Measurements from ENCODE around the gene ATXN7L1. TPM values are rescaled to one million over a fixed set of nuclear protein-coding genes. Genes with fewer than 3 reads are reported as not detected.
A peak's percentile ranks its signal among the peaks of the same experiment; 100 is the strongest.

ATXN7L1 gene
- total RNA-seq, 1 donor from 2014 or later = 2.4 TPM

DNA sequence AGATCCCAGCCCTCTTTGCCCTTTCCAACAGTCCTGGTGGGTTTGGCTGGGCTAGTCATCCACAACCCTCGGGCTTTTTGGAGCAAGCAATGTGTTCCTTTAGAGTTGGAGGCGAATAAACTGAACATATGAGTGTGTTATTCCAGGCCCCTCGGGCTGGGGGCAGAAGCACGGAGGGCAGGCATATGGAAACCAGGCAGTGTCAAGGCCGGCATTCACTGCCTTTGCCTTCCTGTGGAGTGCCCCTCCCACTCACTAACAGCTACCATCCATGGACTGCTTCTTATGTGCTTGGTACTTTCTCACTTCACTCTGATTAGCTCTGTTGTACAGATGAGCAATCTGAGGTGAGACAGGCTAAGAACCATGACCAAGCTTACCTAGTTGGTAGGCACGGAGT is 241.2 kb downstream of the ATXN7L1 start:
- TF ChIP-seq, protein P1, sequence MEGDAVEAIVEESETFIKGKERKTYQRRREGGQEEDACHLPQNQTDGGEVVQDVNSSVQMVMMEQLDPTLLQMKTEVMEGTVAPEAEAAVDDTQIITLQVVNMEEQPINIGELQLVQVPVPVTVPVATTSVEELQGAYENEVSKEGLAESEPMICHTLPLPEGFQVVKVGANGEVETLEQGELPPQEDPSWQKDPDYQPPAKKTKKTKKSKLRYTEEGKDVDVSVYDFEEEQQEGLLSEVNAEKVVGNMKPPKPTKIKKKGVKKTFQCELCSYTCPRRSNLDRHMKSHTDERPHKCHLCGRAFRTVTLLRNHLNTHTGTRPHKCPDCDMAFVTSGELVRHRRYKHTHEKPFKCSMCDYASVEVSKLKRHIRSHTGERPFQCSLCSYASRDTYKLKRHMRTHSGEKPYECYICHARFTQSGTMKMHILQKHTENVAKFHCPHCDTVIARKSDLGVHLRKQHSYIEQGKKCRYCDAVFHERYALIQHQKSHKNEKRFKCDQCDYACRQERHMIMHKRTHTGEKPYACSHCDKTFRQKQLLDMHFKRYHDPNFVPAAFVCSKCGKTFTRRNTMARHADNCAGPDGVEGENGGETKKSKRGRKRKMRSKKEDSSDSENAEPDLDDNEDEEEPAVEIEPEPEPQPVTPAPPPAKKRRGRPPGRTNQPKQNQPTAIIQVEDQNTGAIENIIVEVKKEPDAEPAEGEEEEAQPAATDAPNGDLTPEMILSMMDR (IDR thresholded peaks at IDR 0.05; ENCODE audit: insufficient read depth, low read length, severe bottlenecking) = no peak
- Histone ChIP-seq H3K36me3 (ENCODE audit: control insufficient read depth, insufficient read depth, low read length) (peaks cover 2% of the 10 kb centered on the region), H3K4me3 (ENCODE audit: low read depth, low read length) (no peak overlapping the region), H3K27me3 (ENCODE audit: control insufficient read depth, insufficient read depth, low read length) (no peaks in the 10 kb centered on the region)
- no peak for FAIRE-seq
- DNase-seq (ENCODE audit: low read depth) = no peak

DNA sequence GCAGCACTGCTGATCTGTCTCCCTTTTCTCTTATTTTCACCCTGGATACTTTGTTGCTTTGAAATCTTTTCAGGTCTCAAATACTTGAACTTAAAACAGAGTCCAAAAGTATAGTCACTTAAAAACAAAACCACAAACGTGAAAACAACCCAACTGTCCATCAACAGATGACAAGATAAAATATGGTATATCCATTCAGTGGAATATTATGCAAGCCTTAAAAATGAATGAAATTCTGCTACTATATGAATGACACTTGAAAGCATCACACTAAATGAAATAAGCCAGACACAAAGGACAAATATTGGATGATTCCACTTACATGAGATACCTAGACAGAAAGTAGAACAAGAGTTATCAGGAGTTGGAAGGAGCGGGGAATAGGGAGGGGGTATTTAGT is 250.4 kb downstream of the ATXN7L1 start:
- H3K36me3 ChIP-seq (ENCODE audit: control insufficient read depth, insufficient read depth, low read length) = peaks cover 2% of the 10 kb centered on the region
- H3K27me3 ChIP-seq (ENCODE audit: control insufficient read depth, insufficient read depth, low read length) = no peaks in the 10 kb centered on the region
- DNase-seq (ENCODE audit: low read depth) (no peak), FAIRE-seq (no peak)
- TF ChIP-seq, protein P1 (IDR thresholded peaks at IDR 0.05; ENCODE audit: insufficient read depth, low read length, severe bottlenecking) = no peak
- no peak overlapping the region for H3K4me3 ChIP-seq (ENCODE audit: low read depth, low read length)

DNA sequence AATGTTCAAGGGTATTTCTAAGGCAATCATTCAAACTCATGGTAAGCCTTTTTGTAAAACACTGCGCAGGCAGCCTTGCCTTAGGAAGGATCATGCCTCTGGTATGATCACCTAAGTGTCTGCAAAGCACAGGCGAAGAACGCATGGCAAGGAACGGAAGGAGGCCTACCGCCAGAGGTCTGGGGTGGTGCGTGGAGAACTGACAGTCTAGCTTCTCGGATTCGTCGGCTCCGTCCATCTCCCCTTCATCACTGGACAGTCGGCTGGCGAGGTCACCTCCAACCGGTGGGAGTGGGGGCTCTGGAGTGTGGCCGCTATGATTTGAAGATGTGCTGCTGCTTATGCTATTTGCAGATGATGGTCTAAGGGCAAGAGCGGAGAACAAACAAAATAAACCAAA is 252.5 kb downstream of the ATXN7L1 start:
- DNase-seq (ENCODE audit: low read depth) (no peak), FAIRE-seq (no peak)
- peaks cover 2% of the 10 kb centered on the region for H3K36me3 ChIP-seq (ENCODE audit: control insufficient read depth, insufficient read depth, low read length)
- TF ChIP-seq, protein P1 (IDR thresholded peaks at IDR 0.05; ENCODE audit: insufficient read depth, low read length, severe bottlenecking) = no peak
- H3K4me3 ChIP-seq (ENCODE audit: low read depth, low read length) = no peak overlapping the region
- no peaks in the 10 kb centered on the region for H3K27me3 ChIP-seq (ENCODE audit: control insufficient read depth, insufficient read depth, low read length)

DNA sequence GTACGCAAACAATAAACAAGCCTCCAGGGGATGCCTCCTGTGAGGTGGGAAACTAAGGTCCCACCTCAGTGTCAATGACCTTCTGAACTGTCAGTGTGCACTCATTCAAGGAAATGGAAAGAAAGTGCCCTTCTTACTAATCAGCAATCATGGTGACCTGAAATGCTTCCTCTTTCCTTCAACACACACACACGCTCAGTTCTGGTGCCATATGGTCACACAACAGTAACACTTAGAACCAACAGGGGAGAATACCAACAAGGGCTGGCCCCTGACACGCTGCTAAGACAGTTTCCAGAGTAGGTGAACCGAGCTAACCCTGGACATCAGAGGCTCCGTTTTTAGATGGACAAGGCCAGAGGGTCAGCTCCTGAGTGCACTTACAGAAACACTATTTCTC is 253.0 kb downstream of the ATXN7L1 start:
- H3K36me3 ChIP-seq (ENCODE audit: control insufficient read depth, insufficient read depth, low read length) = peaks cover 2% of the 10 kb centered on the region

DNA sequence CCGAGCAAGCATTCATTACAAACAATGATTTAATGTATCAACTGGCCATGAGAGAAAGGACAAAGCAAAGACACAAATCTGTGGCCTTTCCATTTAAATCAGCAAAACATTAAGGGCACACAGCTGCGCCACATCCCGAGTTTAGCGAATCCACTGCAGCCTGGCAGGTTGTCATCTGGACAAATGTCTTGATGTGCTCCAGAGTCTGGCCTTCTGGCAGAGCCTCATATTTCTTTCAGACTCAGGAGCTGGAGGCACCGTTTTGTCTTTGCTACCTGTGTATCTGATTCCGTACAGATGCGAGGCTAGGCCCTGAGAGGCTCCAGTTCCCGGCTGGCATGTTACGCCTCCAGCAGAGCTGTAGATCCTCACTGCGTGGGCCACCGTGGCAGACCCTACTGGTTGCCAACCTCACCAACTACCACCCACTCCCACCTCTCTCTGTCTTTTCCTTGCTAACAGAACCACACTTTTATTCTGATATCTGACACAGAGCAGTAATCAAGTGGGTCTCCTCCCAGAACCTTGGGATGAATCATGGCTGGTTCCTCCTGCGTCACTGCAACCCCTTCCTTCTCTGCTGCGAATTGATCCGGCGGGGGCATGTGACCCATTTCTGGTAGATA is 254.2 kb downstream of the ATXN7L1 start:
- DNase-seq (ENCODE audit: low read depth) (no peak), FAIRE-seq (no peak)
- no peaks in the 10 kb centered on the region for H3K27me3 ChIP-seq (ENCODE audit: control insufficient read depth, insufficient read depth, low read length)
- TF ChIP-seq, protein P1 (IDR thresholded peaks at IDR 0.05; ENCODE audit: insufficient read depth, low read length, severe bottlenecking) = no peak
- H3K36me3 ChIP-seq (ENCODE audit: control insufficient read depth, insufficient read depth, low read length) = peaks cover 2% of the 10 kb centered on the region
- H3K4me3 ChIP-seq (ENCODE audit: low read depth, low read length) = no peak overlapping the region

More for the DNA sequence above, 253.0 kb downstream of the ATXN7L1 start:
- TF ChIP-seq, protein P1 (IDR thresholded peaks at IDR 0.05; ENCODE audit: insufficient read depth, low read length, severe bottlenecking) = no peak
- Histone ChIP-seq H3K4me3 (ENCODE audit: low read depth, low read length) (no peak overlapping the region), H3K27me3 (ENCODE audit: control insufficient read depth, insufficient read depth, low read length) (no peaks in the 10 kb centered on the region)
- DNase-seq (ENCODE audit: low read depth) (no peak), FAIRE-seq (peak; percentile 28)

DNA sequence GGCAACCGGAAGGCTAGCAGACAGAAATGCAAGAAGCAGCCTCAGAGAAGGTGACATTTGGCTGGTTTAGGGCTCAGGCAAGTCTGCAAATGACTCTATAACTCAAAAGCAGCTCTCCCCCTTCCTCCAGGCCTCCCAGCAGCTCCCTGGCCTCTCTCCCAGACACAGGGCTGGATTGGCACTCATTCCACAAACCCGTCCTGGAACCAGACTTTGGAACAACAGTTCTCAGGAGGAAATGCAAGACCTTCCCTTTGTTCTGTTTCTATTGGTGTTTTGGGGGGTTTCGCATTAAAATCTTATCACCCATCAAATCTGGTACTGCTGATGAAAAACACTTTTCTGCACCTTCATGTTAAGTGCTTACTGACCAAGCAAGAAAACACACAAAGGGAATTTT is 254.8 kb downstream of the ATXN7L1 start:
- Histone ChIP-seq H3K36me3 (ENCODE audit: control insufficient read depth, insufficient read depth, low read length) (peaks cover 2% of the 10 kb centered on the region), H3K27me3 (ENCODE audit: control insufficient read depth, insufficient read depth, low read length) (no peaks in the 10 kb centered on the region), H3K4me3 (ENCODE audit: low read depth, low read length) (no peak overlapping the region)
- FAIRE-seq = no peak
- no peak for DNase-seq (ENCODE audit: low read depth)
- TF ChIP-seq, protein P1 (IDR thresholded peaks at IDR 0.05; ENCODE audit: insufficient read depth, low read length, severe bottlenecking) = no peak
